C4-2B (cell line): ENCODE results near the gene TRAF3IP1.

Experiments
- H3K27ac ChIP-seq: fragments of 450-650 bp; 2 replicates; pipeline ENCODE4 v1.5.1; 2017
- ZFX ChIP-seq: fragments of 450-650 bp; IDR thresholded peaks from 2 replicates; pipeline ENCODE4 v1.6.1; 2017
- TF ChIP-seq, protein P1 (sequence below): fragments of 450-650 bp; conservative IDR thresholded peaks from 2 replicates; pipeline ENCODE4 v1.5.1; 2017; ENCODE audit warnings: mild to moderate bottlenecking

Gene TRAF3IP1

DNA sequence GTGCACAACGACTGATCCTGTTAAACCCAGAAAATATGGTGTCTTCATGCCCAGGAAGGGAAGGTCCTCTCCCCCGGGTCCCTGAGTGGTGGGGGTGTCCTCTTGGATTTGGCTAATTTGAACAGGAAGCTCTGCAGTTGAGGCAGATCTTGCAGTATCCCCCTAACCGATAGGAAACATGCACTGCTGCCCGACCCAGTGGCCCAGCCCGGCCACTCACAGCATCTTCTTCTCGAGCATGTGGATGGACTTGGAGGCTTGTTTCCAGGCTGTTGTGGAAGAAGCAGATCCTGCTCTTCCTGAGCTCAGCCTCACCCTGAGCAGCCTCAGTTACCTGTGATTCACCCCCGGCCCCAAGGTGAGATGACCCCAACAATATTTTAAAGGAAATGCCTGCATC, 60.0 kb downstream of the TRAF3IP1 start:
- peak overlapping the region; percentile 49; the same call in 1 of the 2 replicates for H3K27ac ChIP-seq
- TF ChIP-seq ZFX: no peak
- TF ChIP-seq, protein P1, sequence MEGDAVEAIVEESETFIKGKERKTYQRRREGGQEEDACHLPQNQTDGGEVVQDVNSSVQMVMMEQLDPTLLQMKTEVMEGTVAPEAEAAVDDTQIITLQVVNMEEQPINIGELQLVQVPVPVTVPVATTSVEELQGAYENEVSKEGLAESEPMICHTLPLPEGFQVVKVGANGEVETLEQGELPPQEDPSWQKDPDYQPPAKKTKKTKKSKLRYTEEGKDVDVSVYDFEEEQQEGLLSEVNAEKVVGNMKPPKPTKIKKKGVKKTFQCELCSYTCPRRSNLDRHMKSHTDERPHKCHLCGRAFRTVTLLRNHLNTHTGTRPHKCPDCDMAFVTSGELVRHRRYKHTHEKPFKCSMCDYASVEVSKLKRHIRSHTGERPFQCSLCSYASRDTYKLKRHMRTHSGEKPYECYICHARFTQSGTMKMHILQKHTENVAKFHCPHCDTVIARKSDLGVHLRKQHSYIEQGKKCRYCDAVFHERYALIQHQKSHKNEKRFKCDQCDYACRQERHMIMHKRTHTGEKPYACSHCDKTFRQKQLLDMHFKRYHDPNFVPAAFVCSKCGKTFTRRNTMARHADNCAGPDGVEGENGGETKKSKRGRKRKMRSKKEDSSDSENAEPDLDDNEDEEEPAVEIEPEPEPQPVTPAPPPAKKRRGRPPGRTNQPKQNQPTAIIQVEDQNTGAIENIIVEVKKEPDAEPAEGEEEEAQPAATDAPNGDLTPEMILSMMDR: no peak

- H3K27ac ChIP-seq: peak overlapping the region; percentile 49; the same call in 1 of the 2 replicates
- TF ChIP-seq ZFX: no peak
- TF ChIP-seq, protein P1: no peak
Observed at GRCh38 chr2:238380785-238381184, 60.5 kb downstream of the TRAF3IP1 start.

DNA sequence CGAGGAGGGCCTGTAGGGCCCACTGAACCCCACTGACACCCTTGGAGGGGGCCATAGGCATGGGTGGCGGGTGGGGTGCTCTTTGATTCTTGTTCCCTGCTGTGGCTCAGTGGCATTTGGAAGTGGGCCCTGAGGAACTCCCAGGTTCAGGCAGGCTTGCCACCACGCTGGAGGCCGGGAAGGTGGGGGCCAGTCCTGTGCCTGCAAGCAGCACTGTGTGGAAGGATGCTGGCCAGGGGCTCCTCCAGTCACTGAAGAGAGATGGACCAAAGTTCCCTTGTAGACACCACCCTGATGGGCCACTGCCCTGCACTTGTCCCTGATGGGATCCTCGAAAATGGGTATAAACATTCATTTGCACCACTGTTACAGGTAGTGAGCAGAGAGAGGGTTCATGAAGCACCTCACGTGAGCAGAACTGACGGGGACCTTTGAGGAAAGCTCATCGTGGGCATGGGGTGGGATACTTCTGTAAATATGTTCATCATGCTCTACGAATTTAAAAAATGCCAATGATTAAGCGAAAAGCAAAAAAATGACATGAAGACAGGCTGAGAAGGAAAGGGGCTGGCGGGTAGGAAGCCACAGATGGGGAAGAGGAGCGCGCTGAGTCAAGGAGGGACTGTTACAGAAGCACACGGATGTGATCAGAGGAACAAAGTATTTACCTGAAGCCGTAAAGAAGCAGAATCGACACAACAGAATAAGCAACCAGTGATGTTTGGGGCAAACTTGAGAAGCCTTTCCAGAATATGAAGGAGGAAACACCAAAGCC, 61.2 kb downstream of the TRAF3IP1 start:
- TF ChIP-seq, protein P1: no peak
- TF ChIP-seq ZFX: no peak
- H3K27ac ChIP-seq: peak overlapping the region; percentile 18; the same call in 1 of the 2 replicates

DNA sequence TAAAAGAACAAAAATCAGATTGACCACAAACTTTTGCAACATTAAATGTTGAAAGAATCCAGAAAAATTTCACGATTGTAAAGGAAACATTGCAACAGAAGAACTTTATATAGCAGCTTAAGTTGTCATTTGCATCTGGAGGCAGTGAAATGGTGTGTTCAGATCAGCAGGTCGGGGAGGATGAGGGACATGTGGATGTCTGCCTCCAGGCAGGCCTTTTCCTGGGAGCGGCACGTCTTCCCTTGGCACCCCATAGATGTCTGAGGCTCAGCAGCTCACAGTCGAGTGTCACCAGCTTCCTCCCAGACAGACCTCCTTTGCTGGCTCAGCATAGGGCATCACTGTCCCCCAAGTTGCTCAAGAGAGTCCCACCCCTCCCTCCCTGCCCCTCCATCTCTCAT, 62.1 kb downstream of the TRAF3IP1 start:
- TF ChIP-seq, protein P1: no peak
- TF ChIP-seq ZFX: no peak
- H3K27ac ChIP-seq: no peak overlapping the region

- TF ChIP-seq, protein P1: no peak
- TF ChIP-seq ZFX: no peak
Observed at GRCh38 chr2:238383135-238383534, 62.8 kb downstream of the TRAF3IP1 start.

GRCh38 chr2:238383743-238384380, 63.5 kb downstream of the TRAF3IP1 start:
- no peak for TF ChIP-seq ZFX
- TF ChIP-seq, protein P1: no peak
- H3K27ac ChIP-seq: no peak overlapping the region

More at GRCh38 chr2:238383135-238383534, 62.8 kb downstream of the TRAF3IP1 start:
- no peak overlapping the region for H3K27ac ChIP-seq

- H3K27ac ChIP-seq: no peak overlapping the region
- no peak for TF ChIP-seq ZFX
- TF ChIP-seq, protein P1: no peak
Observed at GRCh38 chr2:238387332-238387731, 67.0 kb downstream of the TRAF3IP1 start.
